ENCODE measurements around the gene SLC35F4.

GRCh38 chr14:57709909-57710308, 156.0 kb downstream of the SLC35F4 start:
- TF ChIP-seq CTCF (IDR thresholded peaks at IDR 0.05) (no peak), POLR2A (IDR thresholded peaks at IDR 0.05) (no peak)
